HepG2 (cell line): ENCODE results near the gene BCLAF1. TPM values are rescaled to one million over a fixed set of nuclear protein-coding genes. Genes with fewer than 3 reads are reported as not detected.

Experiments used
- CENPT ChIP-seq: sonication (generic); formaldehyde crosslinking; IDR thresholded peaks from 2 replicates; pipeline ENCODE4 v1.8.0; 2022; ENCODE audit warnings: low read depth, mild to moderate bottlenecking, moderate library complexity, missing genetic modification reagents
- ISX ChIP-seq: sonication (generic); formaldehyde crosslinking; conservative IDR thresholded peaks from 2 replicates; pipeline ENCODE4 v1.5.0; 2020; ENCODE audit warnings: missing genetic modification reagents
- NFYC ChIP-seq: IDR thresholded peaks from 2 replicates; pipeline ENCODE4 v1.6.1; 2016; ENCODE audit warnings: missing genetic modification reagents, missing compliant biosample characterization
- POLR2AphosphoS5 ChIP-seq: IDR thresholded peaks from 2 replicates; pipeline ENCODE4 v1.6.1; 2012; ENCODE audit warnings: low read depth, low read length
- PRDM15 ChIP-seq: sonication (generic); formaldehyde crosslinking; IDR thresholded peaks from 2 replicates; pipeline ENCODE4 v1.4.0; 2020; ENCODE audit warnings: missing genetic modification reagents
- TBX2 ChIP-seq: sonication (generic); formaldehyde crosslinking; IDR thresholded peaks from 2 replicates; pipeline ENCODE4 v1.5.0; 2020; ENCODE audit warnings: missing genetic modification reagents, mild to moderate bottlenecking, borderline replicate concordance
- YY1 ChIP-seq: IDR thresholded peaks from 2 replicates; pipeline ENCODE4 v1.6.1; 2011; ENCODE audit warnings: low read length, low read depth, moderate library complexity, mild to moderate bottlenecking; ENCODE audit not compliant: insufficient read depth, insufficient replicate concordance
- ZNF180 ChIP-seq: sonication (generic); formaldehyde crosslinking; IDR thresholded peaks from 2 replicates; pipeline ENCODE4 v1.4.0; 2020; ENCODE audit warnings: low read depth, missing genetic modification reagents, borderline replicate concordance
- ZNF407 ChIP-seq: sonication (generic); formaldehyde crosslinking; IDR thresholded peaks from one replicate; pipeline ENCODE4 v1.5.1; 2020; ENCODE audit warnings: mild to moderate bottlenecking, missing genetic modification reagents; ENCODE audit errors: not compliant biosample characterization
- ZNF503 ChIP-seq: sonication (generic); formaldehyde crosslinking; IDR thresholded peaks from 2 replicates; pipeline ENCODE4 v1.4.0; 2020; ENCODE audit warnings: missing genetic modification reagents
- ZNF546 ChIP-seq: sonication (generic); formaldehyde crosslinking; conservative IDR thresholded peaks from 2 replicates; pipeline ENCODE4 v1.8.1; 2023; ENCODE audit warnings: mild to moderate bottlenecking, missing genetic modification reagents
- ZNF670 ChIP-seq: sonication (generic); formaldehyde crosslinking; IDR thresholded peaks from 2 replicates; pipeline ENCODE4 v1.8.0; 2022; ENCODE audit warnings: mild to moderate bottlenecking, missing genetic modification reagents, borderline replicate concordance
- ZNF740 ChIP-seq: sonication (generic); formaldehyde crosslinking; IDR thresholded peaks from 2 replicates; pipeline ENCODE4 v1.4.0; 2020; ENCODE audit warnings: missing genetic modification reagents
- polyA plus RNA-seq, 8 experiments: library from polyadenylated mRNA; depleted of rRNA in 3 of 8; stranded (reverse) in 7 of 8; unstranded in 1 of 8; fragments of >200 nt; fragmentation: Illumina TruSeq in 4 of 8; extraction: Trizol in 4 of 8; gene quantifications; 2 replicates each; pipeline versions ENCODE4 v1.2.1 to v1.2.3, GENCODE V29; 2011 to 2016; ENCODE audit warnings: low read depth in 4 of 8, missing spikeins in 1 of 8, mixed read lengths in 1 of 8; ENCODE audit not compliant: insufficient read depth in 1 of 8
- total RNA-seq, 5 experiments: library from RNA; depleted of rRNA; stranded (reverse); fragments of >200 nt; fragmentation: Illumina TruSeq; extraction: Trizol; gene quantifications; 2 replicates each; pipeline ENCODE4 v1.2.3, GENCODE V29; 2016; ENCODE audit warnings: low read depth in 1 of 5

Gene BCLAF1
- total and polyA plus RNA-seq, 2 of the 13 experiments (the other 11 are each of a cell fraction or from before 2014, with no cell fraction given) = 55.3 to 292 TPM

GRCh38 chr6:136290410-136291010 lies 864 bp upstream of the BCLAF1 start (continued):
- TF ChIP-seq PRDM15 (CRISPR knock-in tag) (no peak; the same call in 1 of the 2 replicates), CENPT (CRISPR knock-in tag) (no peak), ZNF546 (CRISPR knock-in tag) (no peak), NFYC (CRISPR knock-in tag) (no peak), ZNF407 (no peak), TBX2 (CRISPR knock-in tag) (no peak), ZNF670 (CRISPR knock-in tag) (no peak), ZNF503 (CRISPR knock-in tag) (0 out of 2 replicates have a peak, but pooled peaks have one; percentile 31), ZNF180 (CRISPR knock-in tag) (no peak), POLR2AphosphoS5 (peak; percentile 20; the same call in 1 of the 2 replicates), ISX (CRISPR knock-in tag) (peak; percentile 79), ZNF740 (CRISPR knock-in tag) (no peak), YY1 (peak; percentile 76)
